ENCODE data around the gene CCNI. TPM values are rescaled to one million over a fixed set of nuclear protein-coding genes. Genes with fewer than 3 reads are reported as not detected.

CCNI gene
- total RNA-seq, 1 experiment from 2014 or later, result 297 TPM

- BruUV-seq (replicated peaks), result no TSS peak
- peak; percentile 64 for DNase-seq (ENCODE audit: unreplicated experiment)
- CTCF ChIA-PET, result interaction anchor here (0.6 to 6.3 kb wide), 13 partner anchors 10 to 613 kb away, joined by 3 to 61 read pairs (median 3); no protein-coding TSS in a partner anchor
- Mint-ChIP-seq H3K36me3 (ENCODE audit: insufficient read depth, unreplicated experiment) (peaks cover 50% of the 10 kb centered on the region), H3K27me3 (ENCODE audit: insufficient read depth, unreplicated experiment) (no peaks in the 10 kb centered on the region), H3K4me3 (ENCODE audit: unreplicated experiment) (no peak overlapping the region), H3K27ac (ENCODE audit: low read depth, unreplicated experiment) (peak overlapping the region; percentile 7), H3K4me1 (ENCODE audit: insufficient read depth, unreplicated experiment) (peaks cover 20% of the 10 kb centered on the region), H3K9me3 (ENCODE audit: unreplicated experiment) (no peaks in the 10 kb centered on the region)
- intact Hi-C loops (cut with micrococcal nuclease), result loop anchor here (1.0 to 10.0 kb wide), 4 partner anchors 93 to 609 kb away; partner anchors contain the start of gene SHROOM3
- no peak for TF ChIP-seq CTCF (IDR thresholded peaks at IDR 0.05; ENCODE audit: unreplicated experiment)
- POLR2A ChIA-PET, result interaction anchor here (0.6 to 2.6 kb wide), 6 partner anchors 9 to 167 kb away, joined by 3 to 11 read pairs (median 3); partner anchors contain the start of gene SEPTIN11
These were observed 32.2 kb downstream of the CCNI start for GRCh38 chr4:77043507-77044136.

GRCh38 chr4:77040854-77041725 is 34.7 kb downstream of the CCNI start:
- Mint-ChIP-seq H3K36me3 (ENCODE audit: insufficient read depth, unreplicated experiment) (peaks cover 44% of the 10 kb centered on the region), H3K27ac (ENCODE audit: low read depth, unreplicated experiment) (no peak overlapping the region), H3K4me3 (ENCODE audit: unreplicated experiment) (no peak overlapping the region), H3K27me3 (ENCODE audit: insufficient read depth, unreplicated experiment) (no peaks in the 10 kb centered on the region), H3K4me1 (ENCODE audit: insufficient read depth, unreplicated experiment) (peaks cover 34% of the 10 kb centered on the region), H3K9me3 (ENCODE audit: unreplicated experiment) (no peaks in the 10 kb centered on the region)
- no peak for TF ChIP-seq CTCF (IDR thresholded peaks at IDR 0.05; ENCODE audit: unreplicated experiment)
- no TSS peak for BruUV-seq (replicated peaks)
- CTCF ChIA-PET, result interaction anchor here (0.6 to 6.3 kb wide), 4 partner anchors 120 to 267 kb away, joined by 3 to 61 read pairs (median 3); no protein-coding TSS in a partner anchor
- DNase-seq (ENCODE audit: unreplicated experiment), result no peak
- POLR2A ChIA-PET, result interaction anchor here (0.6 to 2.9 kb wide), 3 partner anchors 9 to 525 kb away, joined by 3 to 11 read pairs (median 6); no protein-coding TSS in a partner anchor
- intact Hi-C loops (cut with micrococcal nuclease), result loop anchor here (10.0 kb wide), 2 partner anchors 286 to 606 kb away; partner anchors contain the start of gene SHROOM3

GRCh38 chr4:77040270-77040669 is 35.5 kb downstream of the CCNI start:
- no peaks in the 10 kb centered on the region for H3K9me3 Mint-ChIP-seq (ENCODE audit: unreplicated experiment)
- CTCF ChIA-PET, result interaction anchor here (0.7 to 1.0 kb wide), 3 partner anchors 163 to 599 kb away, joined by 3 read pairs; no protein-coding TSS in a partner anchor
- POLR2A ChIA-PET, result interaction anchor here (0.6 to 2.9 kb wide), 3 partner anchors 9 to 524 kb away, joined by 3 to 11 read pairs (median 6); no protein-coding TSS in a partner anchor
- BruUV-seq (replicated peaks), result no TSS peak
- intact Hi-C loops (cut with micrococcal nuclease), result loop anchor here (10.0 kb wide), 2 partner anchors 285 to 605 kb away; partner anchors contain the start of gene SHROOM3
- H3K4me3 Mint-ChIP-seq (ENCODE audit: unreplicated experiment), result no peak overlapping the region
- H3K36me3 Mint-ChIP-seq (ENCODE audit: insufficient read depth, unreplicated experiment), result peaks cover 39% of the 10 kb centered on the region
- no peak for TF ChIP-seq CTCF (IDR thresholded peaks at IDR 0.05; ENCODE audit: unreplicated experiment)
- no peaks in the 10 kb centered on the region for H3K27me3 Mint-ChIP-seq (ENCODE audit: insufficient read depth, unreplicated experiment)
- no peak overlapping the region for H3K27ac Mint-ChIP-seq (ENCODE audit: low read depth, unreplicated experiment)
- DNase-seq (ENCODE audit: unreplicated experiment), result peak; percentile 36
- peaks cover 41% of the 10 kb centered on the region for H3K4me1 Mint-ChIP-seq (ENCODE audit: insufficient read depth, unreplicated experiment)
